Lower leg skin (tissue), 3 donors: ENCODE results near the gene POU6F2.

Experiments used
- CTCF ChIP-seq, 3 donors: fragments of 450-650 bp; IDR thresholded peaks; one replicate each; pipeline ENCODE4 v1.5.1; 2016; ENCODE audit warnings: antibody characterized with exemption in 3 of 3, mild to moderate bottlenecking in 3 of 3, moderate library complexity in 2 of 3
- POLR2A ChIP-seq, 2 donors: fragments of 450-650 bp; IDR thresholded peaks; one replicate each; pipeline ENCODE4 v1.6.1; 2016 to 2017; ENCODE audit warnings: antibody characterized with exemption in 2 of 2, mild to moderate bottlenecking in 1 of 2, moderate library complexity in 1 of 2

DNA sequence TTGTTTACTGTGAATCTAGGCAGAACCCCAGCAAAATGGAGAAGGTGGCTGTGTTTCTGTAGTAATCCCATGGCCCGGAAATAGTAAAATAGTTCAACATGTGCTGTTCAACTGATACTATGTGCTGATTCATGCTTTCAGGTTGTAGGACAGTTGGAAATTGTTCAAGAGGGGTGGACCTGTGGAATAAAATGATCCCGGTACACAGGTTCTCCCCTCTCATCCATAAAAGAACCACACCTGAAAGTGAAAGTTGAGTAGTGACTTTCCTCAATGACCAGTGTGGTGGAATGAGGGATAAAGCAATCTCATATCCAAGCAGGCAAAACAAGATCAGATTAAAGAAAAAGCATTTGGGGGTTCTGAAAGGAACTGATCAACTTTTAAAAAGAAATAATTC, 177.1 kb downstream of the POU6F2 start:
- TF ChIP-seq POLR2A (IDR thresholded peaks at IDR 0.05) (no peak), CTCF (IDR thresholded peaks at IDR 0.05) (no peak)
